Activated CD4-positive, alpha-beta T cell treated with anti-CD3 and anti-CD28 coated beads, Interleukin-2, amount 50 U/mL, for 4 hours (primary cell): ENCODE data around the gene IL17RA.
"Not testable (repeated sequence)": the region's sequence is repeated elsewhere in the genome, so short reads cannot be mapped to it uniquely, and the experiment has no call there.

Experiments
- DNase-seq, 2 experiments: peaks; one replicate each; pipeline ENCODE4 v3.0.0-alpha.2; 2020

IL17RA gene, protein sequence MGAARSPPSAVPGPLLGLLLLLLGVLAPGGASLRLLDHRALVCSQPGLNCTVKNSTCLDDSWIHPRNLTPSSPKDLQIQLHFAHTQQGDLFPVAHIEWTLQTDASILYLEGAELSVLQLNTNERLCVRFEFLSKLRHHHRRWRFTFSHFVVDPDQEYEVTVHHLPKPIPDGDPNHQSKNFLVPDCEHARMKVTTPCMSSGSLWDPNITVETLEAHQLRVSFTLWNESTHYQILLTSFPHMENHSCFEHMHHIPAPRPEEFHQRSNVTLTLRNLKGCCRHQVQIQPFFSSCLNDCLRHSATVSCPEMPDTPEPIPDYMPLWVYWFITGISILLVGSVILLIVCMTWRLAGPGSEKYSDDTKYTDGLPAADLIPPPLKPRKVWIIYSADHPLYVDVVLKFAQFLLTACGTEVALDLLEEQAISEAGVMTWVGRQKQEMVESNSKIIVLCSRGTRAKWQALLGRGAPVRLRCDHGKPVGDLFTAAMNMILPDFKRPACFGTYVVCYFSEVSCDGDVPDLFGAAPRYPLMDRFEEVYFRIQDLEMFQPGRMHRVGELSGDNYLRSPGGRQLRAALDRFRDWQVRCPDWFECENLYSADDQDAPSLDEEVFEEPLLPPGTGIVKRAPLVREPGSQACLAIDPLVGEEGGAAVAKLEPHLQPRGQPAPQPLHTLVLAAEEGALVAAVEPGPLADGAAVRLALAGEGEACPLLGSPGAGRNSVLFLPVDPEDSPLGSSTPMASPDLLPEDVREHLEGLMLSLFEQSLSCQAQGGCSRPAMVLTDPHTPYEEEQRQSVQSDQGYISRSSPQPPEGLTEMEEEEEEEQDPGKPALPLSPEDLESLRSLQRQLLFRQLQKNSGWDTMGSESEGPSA

DNA sequence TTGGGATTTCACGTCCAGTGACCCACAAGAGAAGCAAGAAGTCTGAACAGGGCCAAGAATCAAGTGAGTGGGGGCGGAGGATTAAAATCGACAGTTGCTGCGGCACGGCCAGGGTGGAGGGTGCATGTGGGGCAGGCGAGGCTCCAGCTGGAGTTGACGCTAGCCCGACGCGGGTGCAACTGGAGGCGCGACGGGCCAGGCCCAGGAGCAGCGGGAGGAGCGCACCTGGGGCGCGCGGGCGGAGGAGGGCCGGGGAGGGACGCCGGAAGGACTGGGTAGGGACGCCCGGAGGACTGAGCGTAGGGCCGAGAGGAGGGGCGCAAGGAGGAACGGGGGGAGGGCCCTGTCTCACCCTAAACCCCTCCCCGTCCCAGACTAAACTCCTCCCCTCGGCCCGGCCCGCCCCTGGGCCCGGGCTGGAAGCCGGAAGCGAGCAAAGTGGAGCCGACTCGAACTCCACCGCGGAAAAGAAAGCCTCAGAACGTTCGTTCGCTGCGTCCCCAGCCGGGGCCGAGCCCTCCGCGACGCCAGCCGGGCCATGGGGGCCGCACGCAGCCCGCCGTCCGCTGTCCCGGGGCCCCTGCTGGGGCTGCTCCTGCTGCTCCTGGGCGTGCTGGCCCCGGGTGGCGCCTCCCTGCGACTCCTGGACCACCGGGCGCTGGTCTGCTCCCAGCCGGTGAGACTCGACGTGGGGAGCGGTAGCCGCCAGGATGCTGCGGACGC lies at the start of gene IL17RA:
TSS of gene IL17RA (plus strand) at position 447 of the 723 bp plus-strand sequence. CDS start at position 539, 92 bp downstream.
- peak; percentile 92 to 95 for DNase-seq

DNA sequence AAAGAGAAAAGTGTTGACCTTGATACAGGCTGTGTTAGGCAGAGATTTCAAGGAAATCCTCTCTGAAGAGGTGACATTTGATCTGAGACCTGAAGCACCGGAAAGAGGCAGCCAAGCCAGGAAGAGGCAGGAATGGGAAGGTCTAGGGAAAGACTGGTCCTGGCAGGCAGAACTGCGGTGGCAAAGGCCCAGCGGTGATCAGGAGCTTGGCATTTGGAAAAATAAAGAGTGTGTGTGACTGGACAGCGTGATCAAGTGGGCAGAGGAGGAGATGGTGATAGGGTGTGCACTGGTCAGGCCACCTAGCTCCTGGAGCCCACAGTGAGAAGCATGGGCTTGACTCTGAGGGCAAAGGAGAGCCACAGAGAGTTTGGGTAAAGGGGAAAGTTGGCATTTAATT lies 49.6 kb upstream of the IL17RA start:
- no peak for DNase-seq

- DNase-seq, result not testable (repeated sequence)
Measured at GRCh38 chr22:17035976-17036841, 48.6 kb upstream of the IL17RA start.

DNA sequence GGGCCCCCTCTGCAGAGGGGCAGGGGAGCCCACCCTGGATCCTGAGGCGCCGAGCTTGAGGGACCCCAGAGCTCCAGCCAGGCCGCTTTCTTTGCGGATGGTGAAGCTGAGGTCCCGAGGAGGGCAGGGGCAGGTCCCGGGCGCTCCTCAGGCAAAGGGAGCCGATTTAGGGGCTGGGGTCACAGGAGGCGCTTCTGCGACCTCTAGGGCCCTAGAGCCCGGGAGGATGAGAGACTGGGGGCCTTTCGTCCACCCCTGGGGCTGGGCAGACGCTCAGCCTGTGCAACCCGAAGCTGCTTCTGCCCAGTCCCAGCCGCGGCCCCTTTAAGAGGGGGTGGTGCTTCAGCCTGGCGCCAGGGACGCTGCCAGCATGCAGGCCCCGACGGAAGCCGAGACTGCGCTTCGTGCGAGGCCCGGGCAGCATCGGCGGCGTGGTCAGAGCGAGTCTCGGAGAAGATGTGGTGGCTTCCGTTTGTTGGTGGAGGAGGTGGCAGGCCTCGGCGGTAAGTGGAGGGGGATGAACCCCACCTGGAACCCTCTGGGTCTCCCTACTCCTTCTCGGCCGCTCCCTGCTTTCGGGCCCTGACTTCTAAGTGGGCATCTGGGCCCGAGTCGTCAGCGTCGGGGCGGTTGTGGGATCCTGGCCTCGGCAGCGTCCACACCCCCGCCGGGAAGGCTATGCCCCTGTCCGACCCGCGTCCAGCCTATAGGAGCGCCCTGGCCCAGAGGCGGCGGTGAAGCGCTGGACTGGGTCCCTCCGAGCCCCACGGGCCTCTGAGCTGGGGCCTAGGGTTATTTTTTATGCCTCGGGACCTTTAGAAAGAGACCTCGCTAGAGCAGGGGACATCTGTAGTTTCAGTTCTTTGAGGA lies 47.7 kb upstream of the IL17RA start:
- not testable (repeated sequence) for DNase-seq

- no peak for DNase-seq
Measured at GRCh38 chr22:17043521-17043920, 41.3 kb upstream of the IL17RA start.

GRCh38 chr22:17046566-17047348 lies 38.0 kb upstream of the IL17RA start:
- no peak for DNase-seq

DNA sequence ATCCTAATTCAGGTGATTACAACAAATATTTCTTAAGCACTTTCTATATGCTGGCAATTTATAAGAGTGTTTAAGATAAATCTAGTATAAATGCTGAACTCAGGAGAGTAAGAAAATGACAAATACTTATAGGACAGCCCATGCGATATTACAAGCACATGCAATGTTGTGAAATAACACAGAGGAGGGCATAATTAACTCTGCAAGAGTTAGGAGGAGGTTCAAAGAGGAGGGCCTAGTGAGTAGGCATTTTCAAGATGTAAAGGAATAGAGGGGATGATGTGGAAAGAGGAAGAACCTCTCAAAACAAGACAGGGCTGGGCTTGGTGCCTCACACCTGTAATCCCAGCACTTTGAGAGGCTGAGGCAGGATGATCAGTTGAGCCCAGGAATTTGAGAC lies 37.1 kb upstream of the IL17RA start:
- DNase-seq, result no peak

DNA sequence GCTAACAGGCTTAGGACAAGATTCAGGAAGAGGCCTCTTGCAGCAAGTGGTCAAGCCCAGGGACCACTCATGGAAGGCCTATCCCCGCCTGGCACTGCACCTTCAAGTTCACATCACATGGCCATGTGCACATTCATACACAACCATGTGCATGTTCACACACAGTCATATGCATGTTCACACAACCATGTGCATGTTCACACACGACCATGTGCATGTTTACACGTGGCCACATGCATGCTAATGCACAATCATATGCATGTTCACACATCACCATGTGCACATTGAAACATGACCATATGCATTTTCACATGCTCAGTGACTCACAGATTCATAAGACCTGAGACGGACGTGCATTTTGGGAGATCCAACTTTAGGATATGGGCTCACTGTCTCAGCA lies 28.7 kb upstream of the IL17RA start:
- no peak for DNase-seq

GRCh38 chr22:17056807-17057206 lies 28.0 kb upstream of the IL17RA start:
- no peak for DNase-seq

DNA sequence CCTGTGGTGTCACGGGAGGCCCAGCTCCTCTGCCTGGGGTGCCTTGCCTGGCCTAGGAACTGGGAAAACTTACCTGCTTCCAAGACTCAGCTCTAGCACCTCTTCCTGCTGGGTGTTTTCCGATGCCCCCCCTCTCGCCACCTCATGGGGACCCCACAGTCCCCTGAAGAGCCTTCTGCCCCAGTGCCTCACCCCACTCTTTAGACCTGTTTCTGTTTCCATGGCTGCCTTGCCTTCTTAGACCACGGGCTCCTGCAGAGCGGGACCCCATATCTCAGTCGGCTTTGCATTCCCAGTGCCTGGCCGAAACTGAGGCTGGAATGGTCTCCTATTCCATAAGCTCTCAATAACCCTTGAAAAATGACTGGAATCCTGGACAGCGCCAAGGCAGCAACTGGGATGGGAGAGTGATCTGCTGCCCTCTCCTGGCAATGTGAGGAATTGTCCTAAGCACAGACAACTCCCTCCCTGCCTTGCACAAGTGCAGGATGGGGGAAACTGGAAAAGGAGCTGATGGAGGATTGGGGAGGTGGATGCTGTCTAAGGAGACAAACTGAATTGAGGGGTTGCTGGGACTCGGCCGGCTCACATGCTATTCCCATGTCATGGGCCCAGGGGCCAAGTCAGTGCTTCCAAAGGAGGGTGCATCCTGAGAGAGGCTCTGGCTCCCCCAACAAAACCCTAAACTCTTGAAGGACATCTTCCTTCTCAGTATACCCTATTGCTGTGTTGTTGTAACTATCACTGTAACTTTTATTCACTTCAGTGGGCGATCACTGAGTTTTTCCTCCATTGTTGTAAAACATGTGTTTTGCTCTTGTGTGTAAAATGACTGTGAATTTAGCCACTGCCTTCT lies 26.6 kb upstream of the IL17RA start:
- peak; percentile 20 to 26 for DNase-seq

- DNase-seq, result no peak
Measured at GRCh38 chr22:17060126-17060525, 24.7 kb upstream of the IL17RA start.

GRCh38 chr22:17063411-17064106 lies 21.2 kb upstream of the IL17RA start:
- no peak for DNase-seq

GRCh38 chr22:17064498-17065100 lies 20.2 kb upstream of the IL17RA start:
- DNase-seq, result no peak

GRCh38 chr22:17065433-17065832 lies 19.4 kb upstream of the IL17RA start:
- DNase-seq, result no peak

GRCh38 chr22:17072877-17073276 lies 11.9 kb upstream of the IL17RA start:
- no peak for DNase-seq

GRCh38 chr22:17074648-17075002 lies 10.2 kb upstream of the IL17RA start:
- no peak for DNase-seq

DNA sequence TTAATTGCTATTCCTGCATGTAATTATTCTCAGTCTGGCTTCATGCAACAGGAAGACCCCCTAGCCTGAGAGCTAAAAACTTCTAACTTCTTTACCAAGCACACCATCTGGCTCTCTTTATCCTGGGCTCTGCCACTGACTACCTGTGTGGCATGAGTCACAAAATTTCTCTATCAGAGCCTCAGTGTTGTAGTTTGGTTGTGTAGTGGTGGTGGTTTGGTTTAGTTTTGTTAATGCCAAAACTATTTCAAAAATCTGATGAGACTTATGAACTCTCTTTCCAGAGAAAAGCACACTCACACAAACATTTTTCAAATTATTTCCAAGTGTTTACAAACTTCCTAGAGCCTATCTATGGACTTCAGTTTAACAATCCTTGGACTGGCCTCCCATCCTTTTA lies 7.5 kb upstream of the IL17RA start:
- DNase-seq, result no peak

DNA sequence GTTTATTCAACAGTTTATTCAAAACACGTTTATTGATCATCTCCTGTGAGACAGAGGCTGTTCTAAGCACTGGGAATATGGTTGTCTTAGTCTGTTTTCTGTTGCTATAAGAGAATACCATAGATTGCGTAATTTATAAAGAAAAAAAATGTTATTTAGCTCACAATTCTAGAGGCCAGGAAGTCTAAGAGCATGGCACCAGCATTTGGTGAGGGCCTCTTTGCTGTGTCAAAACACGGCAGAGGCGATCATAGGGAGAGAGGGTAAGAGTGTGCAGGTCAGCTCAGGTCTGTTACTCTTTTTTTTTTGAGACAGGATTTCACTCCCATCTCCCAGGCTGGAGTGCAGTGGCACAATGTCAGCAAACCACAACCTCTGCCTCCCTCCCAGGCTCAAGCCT lies 5.2 kb upstream of the IL17RA start:
- no peak for DNase-seq
